ENCODE results near the gene ASPRV1. TPM values are rescaled to one million over a fixed set of nuclear protein-coding genes. Genes with fewer than 3 reads are reported as not detected.
"Not testable (repeated sequence)": the region's sequence is repeated elsewhere in the genome, so short reads cannot be mapped to it uniquely, and the experiment has no call there.

Gene ASPRV1
- total RNA-seq, 1 donor from 2014 or later: 0.81 TPM

DNA sequence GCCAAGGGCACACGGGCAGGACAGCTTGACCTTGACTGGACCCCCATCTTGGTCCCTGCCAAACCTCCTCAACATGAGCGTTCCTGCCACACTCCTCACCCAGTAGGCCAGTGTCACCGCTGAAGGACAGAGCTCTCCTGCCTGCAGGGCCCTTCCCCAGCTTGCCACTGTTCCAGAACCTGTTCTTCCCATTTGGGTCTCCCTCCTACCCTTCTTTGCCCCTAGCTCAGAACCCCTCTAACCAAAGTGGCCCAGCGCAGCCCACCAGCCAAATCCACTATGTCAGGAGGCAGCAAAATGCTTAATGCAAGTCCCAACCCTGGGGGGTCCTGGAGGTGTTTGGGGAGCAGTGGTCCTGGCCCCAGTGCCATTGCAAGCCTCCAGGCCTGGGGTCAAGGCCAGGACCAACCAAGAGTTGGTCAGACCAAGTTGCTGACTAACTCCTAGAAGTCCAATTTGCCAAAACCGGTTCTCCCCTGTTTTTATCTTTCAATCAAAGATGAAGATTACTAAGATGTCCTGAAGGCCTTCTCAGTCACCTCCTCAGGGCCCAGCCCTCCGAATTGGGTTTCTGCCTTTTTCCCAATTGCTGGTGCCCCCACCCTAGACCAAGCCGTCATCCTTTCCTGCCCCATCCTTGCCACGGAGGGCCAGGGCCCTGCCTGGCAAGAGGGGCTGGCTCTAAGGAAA, 4.5 kb upstream of the ASPRV1 start:
- intact Hi-C loops (cut with DNase I): no loop called here
- DNase-seq (ENCODE audit: low spot score): peak; percentile 71

- intact Hi-C loops (cut with DNase I): no loop called here
- peak; percentile 62 for DNase-seq (ENCODE audit: low spot score)
These were observed 3.0 kb upstream of the ASPRV1 start for GRCh38 chr2:69964353-69964841.

DNA sequence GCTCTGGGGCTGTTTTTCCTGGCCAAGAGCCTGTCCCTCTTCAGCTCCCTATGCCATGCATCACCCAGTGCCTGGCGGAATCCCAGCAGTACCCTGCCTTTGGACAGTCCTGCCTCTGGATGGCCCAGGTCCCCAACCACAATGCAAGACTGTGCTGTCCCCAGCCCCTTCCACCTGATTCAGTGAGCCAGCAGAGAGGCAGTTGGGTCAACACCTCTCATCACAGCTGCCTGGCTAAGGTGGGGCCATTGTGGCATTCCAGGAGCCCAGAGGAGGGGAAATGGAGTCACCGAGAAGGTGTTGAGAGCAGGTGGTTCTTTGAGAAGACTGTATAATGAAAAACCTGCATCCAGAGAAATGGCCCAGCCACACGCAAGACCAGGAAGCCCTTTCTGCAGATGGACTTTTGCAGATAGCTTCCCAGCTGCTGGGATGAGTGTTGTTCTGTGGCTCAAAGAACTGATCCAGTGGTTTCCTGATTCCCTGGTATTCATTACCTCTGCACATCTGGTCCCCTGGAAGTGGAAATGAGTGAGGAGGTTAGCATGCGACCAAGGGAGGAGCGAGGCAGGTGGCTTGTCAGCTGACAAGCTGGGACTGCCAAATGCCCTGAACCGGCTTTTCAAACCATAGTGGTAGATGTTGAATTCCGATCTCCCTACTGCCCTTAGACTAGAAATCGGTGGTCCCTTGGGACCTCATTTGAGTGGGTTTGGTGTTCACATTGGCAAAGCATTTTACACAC, 1.7 kb upstream of the ASPRV1 start:
- intact Hi-C loops (cut with DNase I): no loop called here
- peak; percentile 73 for DNase-seq (ENCODE audit: low spot score)

- intact Hi-C loops (cut with DNase I): no loop called here
These were observed 610 bp downstream of the ASPRV1 start for GRCh38 chr2:69960821-69961220.

GRCh38 chr2:69959425-69959824, 2.0 kb downstream of the ASPRV1 start:
- intact Hi-C loops (cut with DNase I): no loop called here
- peak; percentile 53 for DNase-seq (ENCODE audit: low spot score)

More at GRCh38 chr2:69960821-69961220, 610 bp downstream of the ASPRV1 start:
- peak; percentile 20 for DNase-seq (ENCODE audit: low spot score)

GRCh38 chr2:69958480-69958879, 3.0 kb downstream of the ASPRV1 start:
- peak; percentile 68 for DNase-seq (ENCODE audit: low spot score)
- intact Hi-C loops (cut with DNase I): no loop called here

DNA sequence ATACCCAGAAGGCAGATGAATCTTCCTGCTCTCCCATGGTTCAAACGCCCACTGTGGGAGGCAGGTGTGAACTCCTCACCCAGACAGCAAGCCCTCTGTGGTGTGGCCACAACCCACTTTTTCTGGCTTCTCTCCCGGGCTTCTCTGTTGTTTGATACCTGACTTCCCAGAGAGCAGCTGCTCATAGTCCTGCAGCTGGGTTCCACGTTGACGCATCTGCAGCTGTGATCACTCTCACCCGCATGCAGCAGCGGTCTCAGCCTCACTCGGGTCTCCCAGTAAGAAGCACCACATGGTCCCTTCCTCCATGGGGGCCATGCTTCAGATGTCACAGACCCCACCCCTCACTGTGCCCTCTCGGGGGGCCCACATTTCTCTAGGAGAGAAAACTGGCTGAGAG, 3.5 kb downstream of the ASPRV1 start:
- DNase-seq (ENCODE audit: low spot score): peak; percentile 22
- intact Hi-C loops (cut with DNase I): no loop called here

GRCh38 chr2:69956475-69956979, 4.9 kb downstream of the ASPRV1 start:
- DNase-seq (ENCODE audit: low spot score): no peak
- intact Hi-C loops (cut with DNase I): no loop called here

DNA sequence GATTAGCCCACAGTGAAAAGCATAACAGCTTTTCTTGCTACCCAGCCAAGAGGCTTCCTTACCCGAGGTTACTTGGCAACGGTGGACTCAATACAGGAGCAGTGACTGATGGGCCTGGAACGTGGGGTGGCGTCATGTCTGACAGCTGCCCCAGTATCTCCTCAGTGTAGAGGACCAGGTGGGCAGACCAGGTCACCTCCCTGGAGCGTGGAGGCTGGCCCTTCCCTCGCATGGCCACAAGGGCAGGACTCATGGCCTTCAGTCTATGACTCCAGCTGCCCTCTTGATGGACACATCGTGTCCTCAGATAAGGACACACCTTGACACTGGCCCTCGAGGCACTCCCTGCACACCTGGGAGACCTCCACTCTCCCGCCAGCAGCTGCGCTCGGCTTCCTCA, 6.4 kb downstream of the ASPRV1 start:
- intact Hi-C loops (cut with DNase I): no loop called here

GRCh38 chr2:69954084-69954483, 7.3 kb downstream of the ASPRV1 start:
- intact Hi-C loops (cut with DNase I): no loop called here
- no peak for DNase-seq (ENCODE audit: low spot score)

More for the DNA sequence above, 6.4 kb downstream of the ASPRV1 start:
- no peak for DNase-seq (ENCODE audit: low spot score)

DNA sequence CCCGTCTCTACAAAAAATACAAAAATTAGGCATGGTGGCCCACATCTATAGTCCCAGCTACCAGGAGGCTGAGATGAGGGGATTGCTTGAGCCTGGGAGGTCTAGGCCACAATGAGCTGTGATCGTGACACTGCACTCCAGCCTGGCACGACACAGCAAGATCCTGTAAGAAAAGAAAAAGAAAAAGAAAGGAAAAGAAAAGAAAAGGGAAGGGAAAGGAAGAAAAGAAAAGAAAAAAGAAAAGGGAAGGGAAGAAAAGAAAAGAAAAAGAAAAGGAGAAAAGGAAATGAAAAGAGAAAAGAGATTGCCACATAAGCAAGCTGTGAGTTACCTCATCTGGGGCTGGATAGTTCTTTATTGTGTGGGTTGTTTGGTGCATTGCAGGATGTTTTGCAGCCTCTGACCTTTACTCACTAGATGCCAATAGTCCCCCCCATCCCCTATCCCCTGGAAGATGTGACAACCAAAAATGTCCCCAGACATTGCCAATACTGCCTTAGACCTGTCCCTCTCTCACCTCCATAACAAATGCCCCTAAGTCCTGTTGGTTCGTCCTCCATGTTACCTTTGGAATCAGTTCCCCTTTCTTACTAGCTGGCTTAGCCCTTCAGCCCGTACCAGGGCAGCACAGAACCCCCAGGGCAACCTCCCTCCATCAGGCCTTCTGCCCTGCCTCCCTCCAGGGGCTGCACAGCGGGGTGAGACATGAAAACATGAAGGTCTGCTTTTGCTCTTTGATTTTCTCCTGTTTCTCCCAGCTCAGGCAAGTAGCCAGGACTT, 8.9 kb downstream of the ASPRV1 start:
- no peak for DNase-seq (ENCODE audit: low spot score)
- intact Hi-C loops (cut with DNase I): no loop called here

GRCh38 chr2:69950671-69951070, 10.8 kb downstream of the ASPRV1 start:
- DNase-seq (ENCODE audit: low spot score); intact Hi-C loops (cut with DNase I): not testable (repeated sequence)

GRCh38 chr2:69950241-69950640, 11.2 kb downstream of the ASPRV1 start:
- intact Hi-C loops (cut with DNase I): no loop called here
- no peak for DNase-seq (ENCODE audit: low spot score)

DNA sequence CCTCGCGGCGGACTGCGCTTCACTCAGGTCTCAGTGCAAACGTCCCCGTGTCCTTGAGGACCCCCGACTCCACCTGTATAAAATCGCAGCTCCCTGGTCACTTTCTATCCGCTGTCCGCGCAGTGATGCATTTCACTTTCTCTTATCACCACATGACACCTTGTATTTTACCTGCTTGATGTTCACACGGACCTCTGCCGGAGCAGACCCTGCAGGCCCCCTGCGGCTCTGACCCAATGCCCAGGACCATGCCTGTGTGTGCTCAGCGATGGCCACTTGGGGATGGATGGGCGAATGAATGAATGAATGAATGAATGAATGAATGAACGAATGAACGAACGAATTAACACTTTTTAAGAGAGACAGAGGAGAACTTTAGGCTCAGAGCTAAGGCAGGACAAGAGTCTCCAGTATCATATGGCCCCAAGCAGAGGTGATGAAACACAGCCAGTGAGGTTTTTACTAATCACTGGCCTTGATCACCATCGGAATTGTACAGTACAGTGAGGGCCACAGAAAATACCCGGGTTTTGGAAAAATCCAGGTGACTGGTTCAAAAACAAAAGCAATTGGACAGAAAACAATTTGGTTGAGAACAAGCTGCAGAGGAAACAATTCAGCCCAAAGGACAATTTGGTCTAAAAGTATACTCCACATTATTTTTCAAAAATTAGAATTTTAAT, 12.3 kb downstream of the ASPRV1 start:
- DNase-seq (ENCODE audit: low spot score): no peak
- intact Hi-C loops (cut with DNase I): no loop called here

DNA sequence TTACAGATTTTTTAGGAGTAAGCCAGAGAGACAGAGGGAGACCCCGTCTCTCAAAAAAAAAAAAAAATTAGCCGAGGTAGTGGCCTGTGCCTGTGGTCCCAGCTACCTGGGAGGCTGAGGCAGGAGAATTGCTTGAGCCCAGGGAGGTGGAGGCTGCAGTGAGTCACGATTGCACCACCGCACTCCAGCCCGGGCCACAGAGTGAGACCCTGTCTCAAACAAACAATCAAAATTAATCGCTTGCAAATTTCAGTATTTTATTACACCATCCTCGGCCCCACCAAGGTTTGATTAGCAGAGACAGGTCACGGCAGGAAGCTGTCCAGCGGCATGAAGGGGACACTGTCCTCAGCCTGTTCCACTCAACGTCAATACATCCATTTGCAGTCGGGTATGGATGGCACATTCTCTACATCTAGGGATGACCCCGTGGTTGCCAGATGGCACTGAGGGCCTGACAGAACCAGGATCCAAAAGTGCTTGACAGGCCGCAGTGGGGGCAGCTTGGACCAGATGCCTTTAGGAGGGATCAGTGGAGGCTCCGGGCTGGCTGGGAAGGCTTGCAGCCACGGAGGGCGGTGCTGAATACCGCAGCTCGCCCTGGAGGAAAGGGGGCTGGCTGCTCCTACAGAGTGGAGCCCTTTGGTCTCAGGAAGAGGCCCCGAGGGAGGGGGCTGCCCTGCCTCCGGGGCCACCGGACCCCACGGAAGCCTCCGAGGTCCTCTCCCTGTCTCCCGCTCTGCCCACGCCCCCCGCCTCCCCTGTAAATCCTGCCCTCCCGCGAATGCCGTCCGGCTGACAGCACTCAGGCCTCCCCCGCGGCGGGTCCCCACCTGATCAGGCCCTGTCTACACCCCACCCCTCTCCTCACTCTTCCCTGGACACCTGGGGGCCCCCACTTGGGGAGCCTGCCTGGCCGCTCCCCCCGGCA, 13.1 kb downstream of the ASPRV1 start:
- intact Hi-C loops (cut with DNase I): no loop called here

GRCh38 chr2:69947325-69947931, 14.0 kb downstream of the ASPRV1 start:
- intact Hi-C loops (cut with DNase I): no loop called here
- DNase-seq (ENCODE audit: low spot score): no peak

More for the DNA sequence above, 13.1 kb downstream of the ASPRV1 start:
- no peak for DNase-seq (ENCODE audit: low spot score)

GRCh38 chr2:69946351-69947324, 14.8 kb downstream of the ASPRV1 start:
- DNase-seq (ENCODE audit: low spot score): no peak

More at GRCh38 chr2:69946351-69947324, 14.8 kb downstream of the ASPRV1 start:
- intact Hi-C loops (cut with DNase I): no loop called here
